MM.1S (cell line): ENCODE data around the gene SERPINA9.

ENCODE experiments used
- DNase-seq: peaks from one replicate; pipeline ENCODE4 v3.0.0-alpha.2; 2015
- H2AFZ ChIP-seq: fragments of 300-600 bp; sonication (generic); 2 replicates; pipeline ENCODE4 v1.6.0; 2016; ENCODE audit warnings: antibody characterized with exemption, low read length
- H3F3A ChIP-seq: fragments of 300-600 bp; sonication (generic); 2 replicates; pipeline ENCODE4 v1.6.1; 2016; ENCODE audit warnings: mild to moderate bottlenecking, antibody characterized with exemption, low read length, moderate library complexity, mixed read lengths; ENCODE audit not compliant: insufficient read depth
- H3K27ac ChIP-seq: fragments of 300-600 bp; sonication (generic); 2 replicates; pipeline ENCODE4 v1.5.1; 2016; ENCODE audit warnings: mild to moderate bottlenecking, low read length
- H3K27me3 ChIP-seq: fragments of 300-600 bp; sonication (generic); replicated peaks from 2 replicates; pipeline ENCODE4 v1.6.0; 2016; ENCODE audit warnings: low read length; ENCODE audit not compliant: insufficient read depth
- H3K36me3 ChIP-seq: fragments of 300-600 bp; sonication (generic); replicated peaks from 2 replicates; pipeline ENCODE4 v1.6.1; 2016; ENCODE audit warnings: mild to moderate bottlenecking, low read length, mixed read lengths; ENCODE audit not compliant: insufficient read depth
- H3K4me1 ChIP-seq: fragments of 300-600 bp; sonication (generic); 2 replicates; pipeline ENCODE4 v1.6.1; 2016; ENCODE audit warnings: low read length, mixed read lengths
- H3K4me2 ChIP-seq: fragments of 300-600 bp; sonication (generic); 2 replicates; pipeline ENCODE4 v1.6.0; 2016; ENCODE audit warnings: low read depth, low read length
- H3K4me3 ChIP-seq: fragments of 300-600 bp; sonication (generic); 2 replicates; pipeline ENCODE4 v1.5.1; 2016; ENCODE audit warnings: low read length, mixed read lengths
- H3K79me2 ChIP-seq: fragments of 300-600 bp; sonication (generic); 2 replicates; pipeline ENCODE4 v1.6.1; 2016; ENCODE audit warnings: mixed run types, low read length, mixed read lengths
- H3K9ac ChIP-seq: fragments of 300-600 bp; sonication (generic); 2 replicates; pipeline ENCODE4 v1.6.1; 2016; ENCODE audit warnings: low read length, mixed read lengths
- H3K9me2 ChIP-seq: fragments of 300-600 bp; sonication (generic); replicated peaks from 2 replicates; pipeline ENCODE4 v1.6.1; 2016; ENCODE audit warnings: mild to moderate bottlenecking, low read length, mixed read lengths; ENCODE audit not compliant: insufficient read depth
- H3K9me3 ChIP-seq: fragments of 300-600 bp; sonication (generic); replicated peaks from 2 replicates; pipeline ENCODE4 v1.6.1; 2016; ENCODE audit warnings: mild to moderate bottlenecking, low read length, mixed read lengths; ENCODE audit not compliant: insufficient read depth
- H4K20me1 ChIP-seq: fragments of 300-600 bp; sonication (generic); 2 replicates; pipeline ENCODE4 v1.6.1; 2016; ENCODE audit warnings: mild to moderate bottlenecking, low read length, moderate library complexity, mixed read lengths; ENCODE audit not compliant: insufficient read depth
- EZH2 ChIP-seq: fragments of 300-600 bp; sonication (generic); optimal IDR thresholded peaks from 2 replicates; pipeline ENCODE3; 2017; ENCODE audit warnings: low read depth, mild to moderate bottlenecking, antibody characterized with exemption, low read length, mixed read lengths
- EZH2phosphoT487 ChIP-seq: fragments of 300-600 bp; sonication (generic); IDR thresholded peaks from 2 replicates; pipeline ENCODE4 v1.6.1; 2018; ENCODE audit warnings: antibody characterized with exemption, low read length
- TF ChIP-seq, protein P1 (sequence below): fragments of 300-600 bp; sonication (generic); IDR thresholded peaks from 2 replicates; pipeline ENCODE4 v1.5.1; 2016; ENCODE audit warnings: antibody characterized with exemption, low read length, mixed read lengths

Gene SERPINA9

DNA sequence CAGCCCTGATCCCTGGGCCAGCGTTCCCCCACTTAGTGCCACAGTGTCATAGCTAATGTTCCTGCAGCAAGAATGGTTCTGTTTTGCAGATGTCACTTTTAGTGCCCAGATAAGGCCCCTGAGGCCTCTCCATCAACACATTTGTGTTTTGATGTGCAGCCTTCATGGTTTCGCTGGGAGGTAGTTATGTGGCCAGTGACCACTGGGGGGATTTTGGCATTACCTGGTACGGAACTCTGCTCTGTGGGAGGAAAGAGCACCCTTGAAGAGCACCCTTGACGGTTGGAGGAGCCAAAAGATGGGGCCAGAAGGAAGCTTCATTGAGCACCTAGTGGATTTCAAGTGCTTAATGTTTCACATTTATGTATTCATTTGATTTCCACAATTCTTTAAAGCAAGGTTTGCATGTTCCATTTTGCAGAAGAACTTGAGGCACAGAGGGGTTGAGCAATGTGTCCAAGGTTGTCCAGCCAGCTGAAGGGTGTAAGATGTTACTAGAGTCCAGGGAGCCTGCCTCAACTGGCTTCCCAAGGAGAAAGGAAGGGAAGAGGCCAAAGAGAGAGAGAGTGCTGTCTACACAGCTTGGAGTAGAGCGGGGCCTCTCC is 36.4 kb downstream of the SERPINA9 start:
- Histone ChIP-seq H3K9me2 (no peaks in the 10 kb centered on the region), H3K4me2 (no peak overlapping the region), H3K4me1 (no peaks in the 10 kb centered on the region), H3K27me3 (no peaks in the 10 kb centered on the region), H3K9me3 (no peaks in the 10 kb centered on the region), H3K4me3 (no peak overlapping the region), H3F3A (no peaks in the 10 kb centered on the region), H3K36me3 (no peaks in the 10 kb centered on the region), H4K20me1 (no peaks in the 10 kb centered on the region), H3K79me2 (no peaks in the 10 kb centered on the region), H3K27ac (no peak overlapping the region), H3K9ac (no peak overlapping the region), H2AFZ (no peak overlapping the region)
- TF ChIP-seq EZH2phosphoT487: no peak
- TF ChIP-seq EZH2: no peak
- TF ChIP-seq, protein P1, sequence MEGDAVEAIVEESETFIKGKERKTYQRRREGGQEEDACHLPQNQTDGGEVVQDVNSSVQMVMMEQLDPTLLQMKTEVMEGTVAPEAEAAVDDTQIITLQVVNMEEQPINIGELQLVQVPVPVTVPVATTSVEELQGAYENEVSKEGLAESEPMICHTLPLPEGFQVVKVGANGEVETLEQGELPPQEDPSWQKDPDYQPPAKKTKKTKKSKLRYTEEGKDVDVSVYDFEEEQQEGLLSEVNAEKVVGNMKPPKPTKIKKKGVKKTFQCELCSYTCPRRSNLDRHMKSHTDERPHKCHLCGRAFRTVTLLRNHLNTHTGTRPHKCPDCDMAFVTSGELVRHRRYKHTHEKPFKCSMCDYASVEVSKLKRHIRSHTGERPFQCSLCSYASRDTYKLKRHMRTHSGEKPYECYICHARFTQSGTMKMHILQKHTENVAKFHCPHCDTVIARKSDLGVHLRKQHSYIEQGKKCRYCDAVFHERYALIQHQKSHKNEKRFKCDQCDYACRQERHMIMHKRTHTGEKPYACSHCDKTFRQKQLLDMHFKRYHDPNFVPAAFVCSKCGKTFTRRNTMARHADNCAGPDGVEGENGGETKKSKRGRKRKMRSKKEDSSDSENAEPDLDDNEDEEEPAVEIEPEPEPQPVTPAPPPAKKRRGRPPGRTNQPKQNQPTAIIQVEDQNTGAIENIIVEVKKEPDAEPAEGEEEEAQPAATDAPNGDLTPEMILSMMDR: no peak
- DNase-seq: no peak

DNA sequence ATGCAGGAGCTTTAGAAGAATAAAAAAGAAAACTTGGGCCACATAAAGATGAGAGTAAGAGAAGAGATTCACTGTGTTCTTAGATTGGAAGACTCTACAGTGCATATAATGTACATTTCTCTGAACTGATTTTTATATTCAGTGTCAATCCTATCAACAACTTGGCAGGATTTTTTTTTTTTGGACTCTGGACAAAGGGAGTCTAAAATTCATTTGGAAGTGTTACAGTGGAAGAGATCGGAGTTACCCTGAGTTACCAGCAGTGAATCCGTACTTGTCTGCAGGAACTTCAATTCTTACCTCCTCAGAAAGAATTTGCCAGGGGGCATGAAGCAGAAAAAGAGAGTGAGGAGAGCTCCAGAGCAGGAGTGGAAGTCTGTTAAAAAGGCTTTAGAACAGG is 47.4 kb downstream of the SERPINA9 start:
- no peak overlapping the region for H3K4me2 ChIP-seq
- H3K9me3 ChIP-seq: no peaks in the 10 kb centered on the region
- H3F3A ChIP-seq: no peaks in the 10 kb centered on the region
- H2AFZ ChIP-seq: no peak overlapping the region
- DNase-seq: no peak
- H3K9ac ChIP-seq: no peak overlapping the region
- no peak overlapping the region for H3K4me3 ChIP-seq
- no peaks in the 10 kb centered on the region for H3K4me1 ChIP-seq
- H3K27me3 ChIP-seq: no peaks in the 10 kb centered on the region
- H3K27ac ChIP-seq: no peak overlapping the region
- TF ChIP-seq EZH2 (no peak), EZH2phosphoT487 (no peak)
- TF ChIP-seq, protein P1: no peak
- H3K9me2 ChIP-seq: no peaks in the 10 kb centered on the region
- H3K36me3 ChIP-seq: no peaks in the 10 kb centered on the region
- no peaks in the 10 kb centered on the region for H4K20me1 ChIP-seq
- H3K79me2 ChIP-seq: no peaks in the 10 kb centered on the region

DNA sequence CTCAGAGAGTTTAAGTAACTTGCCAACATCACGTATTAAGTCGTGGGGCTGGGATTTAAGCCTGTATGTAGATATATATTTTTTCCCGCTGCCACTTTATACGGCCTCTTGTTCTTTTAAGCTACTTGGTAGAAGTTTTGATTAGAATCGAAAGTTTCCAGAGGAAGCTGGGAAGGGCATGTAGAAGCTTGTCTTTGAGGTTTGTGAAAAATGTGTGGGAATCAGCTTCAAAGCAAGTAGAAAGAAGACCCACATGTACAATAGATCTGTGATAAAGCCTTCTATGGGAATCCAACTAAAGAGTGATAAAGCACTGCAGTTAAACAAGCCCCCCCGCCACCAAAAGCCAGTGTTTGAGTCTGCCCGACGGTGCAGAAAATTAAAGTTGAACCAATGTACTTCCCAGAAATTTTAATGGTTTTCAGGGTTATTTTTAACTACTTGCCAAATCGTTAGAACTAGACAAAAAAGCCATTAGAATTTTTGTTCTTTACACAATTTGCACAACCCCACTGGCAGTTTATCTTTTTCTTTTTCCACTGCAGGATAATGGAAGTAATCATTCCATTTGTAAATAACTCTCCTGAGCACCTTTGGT is 48.9 kb downstream of the SERPINA9 start:
- no peaks in the 10 kb centered on the region for H3K79me2 ChIP-seq
- no peak overlapping the region for H2AFZ ChIP-seq
- H3K4me1 ChIP-seq: no peaks in the 10 kb centered on the region
- H3K4me3 ChIP-seq: no peak overlapping the region
- no peaks in the 10 kb centered on the region for H3K36me3 ChIP-seq
- H3K9ac ChIP-seq: no peak overlapping the region
- H3K27me3 ChIP-seq: no peaks in the 10 kb centered on the region
- no peak overlapping the region for H3K4me2 ChIP-seq
- H3F3A ChIP-seq: no peaks in the 10 kb centered on the region
- H3K9me2 ChIP-seq: no peaks in the 10 kb centered on the region
- no peak for TF ChIP-seq EZH2phosphoT487
- TF ChIP-seq EZH2: no peak
- TF ChIP-seq, protein P1: no peak
- no peak overlapping the region for H3K27ac ChIP-seq
- no peaks in the 10 kb centered on the region for H4K20me1 ChIP-seq
- DNase-seq: no peak
- no peaks in the 10 kb centered on the region for H3K9me3 ChIP-seq
